ENCODE data around the gene ADGB.

GRCh38 chr6:146859795-146860495 lies 261.2 kb downstream of the ADGB start:
- TF ChIP-seq CTCF (optimal IDR thresholded peaks at IDR 0.05 in 1 of 3, IDR thresholded peaks at IDR 0.05 in 1 of 3, conservative IDR thresholded peaks at IDR 0.05 in 1 of 3; ENCODE audit: extremely low read depth in 1 of 3, insufficient read depth in 2 of 3, low read length in 3 of 3) (no peak), EZH2 (IDR thresholded peaks at IDR 0.05; ENCODE audit: low read length) (no peak)

All from keratinocyte (primary cell).